SW 1271 (cell line): ENCODE data around the gene TGFBR3.

Experiments
- DNase-seq, 2 experiments: peaks; one replicate each; lab custom pipeline; 2025; lab: John Stamatoyannopoulos, UW

The TGFBR3 gene

DNA sequence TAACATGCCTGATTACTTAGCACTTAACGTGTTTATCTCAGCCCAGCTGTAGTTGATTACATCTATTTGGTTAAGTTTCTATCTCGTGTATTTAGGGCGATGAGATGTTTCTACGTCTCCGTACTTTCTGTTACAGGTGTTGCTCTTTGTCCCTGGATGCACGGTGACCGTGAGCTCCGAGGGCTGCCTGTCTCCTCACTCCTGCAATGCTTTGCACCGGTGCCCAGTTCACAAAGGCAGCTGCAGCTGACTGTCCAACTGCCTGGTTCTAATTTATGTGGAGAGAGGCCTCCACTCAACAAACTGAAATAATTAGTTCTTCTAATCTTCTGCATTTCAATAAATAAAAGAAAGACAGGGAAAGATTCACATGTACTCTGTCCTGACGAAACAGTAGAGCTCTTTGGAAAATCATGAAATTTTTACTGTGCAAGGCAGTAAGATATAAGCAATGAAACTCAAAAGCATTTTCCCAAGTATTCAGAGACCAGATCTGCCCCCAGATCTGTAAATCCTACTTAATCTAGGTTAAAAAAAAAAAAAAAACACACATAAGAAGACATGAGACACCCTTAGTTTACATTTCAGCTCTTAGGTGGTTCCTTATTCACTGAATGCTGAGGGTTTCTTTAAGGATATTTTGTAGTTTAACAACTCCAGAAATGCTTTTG is 108.2 kb downstream of the TGFBR3 start:
- DNase-seq, result no peak

DNA sequence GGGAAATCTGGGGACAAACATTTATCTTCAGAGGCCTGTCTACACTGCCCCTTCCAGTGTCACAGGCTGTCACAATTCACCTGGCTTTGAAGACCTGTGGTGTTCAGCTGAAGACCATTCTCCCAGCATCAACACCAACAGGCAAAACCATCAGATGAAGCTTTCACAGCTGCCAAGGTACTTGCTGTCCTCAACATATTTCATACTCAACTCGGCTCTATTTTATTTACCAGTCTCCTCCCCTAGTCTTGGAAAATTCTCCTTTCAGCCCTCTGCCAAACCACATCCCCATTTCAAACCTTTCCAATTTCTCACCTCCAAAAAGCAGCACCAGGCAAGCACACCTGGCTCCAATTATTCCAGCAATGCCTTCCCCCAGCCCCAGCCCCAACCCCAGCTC is 108.8 kb downstream of the TGFBR3 start:
- DNase-seq, result no peak

DNA sequence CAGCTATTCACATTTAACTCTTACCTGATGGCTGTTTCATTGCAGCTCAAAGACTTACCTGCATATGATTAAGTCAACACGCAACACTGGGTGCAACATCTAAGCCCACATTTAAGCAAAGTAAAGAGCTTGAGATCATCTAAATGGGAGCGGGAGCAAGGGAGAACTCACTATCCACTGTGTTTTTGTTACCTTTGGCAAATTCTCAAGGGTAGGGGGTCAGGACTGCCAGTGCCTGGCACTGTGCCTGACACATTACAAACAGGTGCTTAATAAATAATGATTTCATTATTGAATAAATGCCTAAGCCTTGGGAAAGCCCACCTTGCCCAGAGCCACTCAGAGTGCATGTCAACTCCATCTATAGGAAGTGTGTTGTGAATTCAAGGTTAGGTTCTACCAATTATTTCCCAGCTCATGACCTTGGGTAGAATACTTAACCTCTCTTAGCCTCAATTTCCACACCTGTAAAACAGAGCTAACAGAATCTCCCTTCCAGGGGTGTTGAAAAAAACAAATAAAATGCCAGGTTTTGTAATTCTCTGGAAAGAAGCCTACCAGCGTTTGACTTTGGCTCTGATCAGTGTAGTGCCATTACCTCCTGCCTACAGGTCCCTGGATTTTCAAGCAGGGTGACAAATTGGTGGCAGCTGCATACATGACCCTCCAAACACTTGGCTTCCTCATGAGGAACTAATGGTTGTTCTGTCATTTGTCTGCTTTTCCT is 109.7 kb downstream of the TGFBR3 start:
- DNase-seq, result no peak

DNA sequence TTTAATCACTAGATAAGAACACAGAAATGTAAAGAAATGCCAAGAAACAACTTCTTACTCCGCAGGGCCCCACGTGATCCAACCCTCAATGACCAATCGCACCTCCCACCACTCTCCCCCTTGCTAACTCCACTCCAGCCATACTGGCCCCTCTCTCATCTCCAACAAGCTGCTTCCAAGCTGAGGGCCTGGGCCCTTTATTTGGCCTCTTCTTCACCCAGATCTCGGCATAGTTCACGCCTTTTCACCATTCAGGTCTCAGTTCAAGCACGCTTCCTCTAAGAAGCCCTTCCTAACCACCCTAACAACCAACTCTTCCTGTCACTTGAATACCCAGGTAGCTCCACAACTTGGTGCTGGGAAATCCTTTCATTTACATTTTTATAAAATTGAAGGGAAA is 110.7 kb downstream of the TGFBR3 start:
- DNase-seq, result no peak

DNA sequence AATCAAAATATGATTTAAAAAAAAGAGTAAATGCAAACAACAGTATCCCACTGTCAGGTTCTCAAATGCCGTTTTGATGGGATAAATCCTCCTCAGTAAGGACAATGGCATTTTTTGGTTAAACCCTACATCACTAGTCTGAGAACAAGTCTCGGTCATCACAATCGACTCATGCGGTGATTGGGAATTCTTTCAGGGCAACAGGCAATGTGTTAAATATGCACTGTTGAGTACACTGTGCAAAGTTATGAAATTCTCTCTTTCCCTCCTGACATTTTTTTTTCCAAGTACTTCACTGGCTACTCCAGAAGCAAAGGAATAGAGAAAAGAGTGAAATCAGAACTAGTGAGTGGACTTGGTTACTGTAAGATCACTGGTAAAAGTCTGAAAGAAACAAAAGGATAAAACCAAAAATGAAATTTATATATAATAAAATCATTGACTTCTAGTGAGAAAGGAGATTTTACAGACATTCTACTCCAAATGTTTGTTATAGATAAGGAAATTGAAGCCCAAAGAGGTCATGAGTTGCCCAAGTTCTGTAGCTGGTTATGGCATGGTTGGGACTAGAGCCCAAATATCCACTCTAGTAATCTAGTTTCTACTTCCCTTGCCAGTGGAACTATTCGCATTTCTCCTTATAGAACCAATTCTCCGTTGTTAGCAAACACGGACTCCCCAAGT is 111.3 kb downstream of the TGFBR3 start:
- no peak for DNase-seq

DNA sequence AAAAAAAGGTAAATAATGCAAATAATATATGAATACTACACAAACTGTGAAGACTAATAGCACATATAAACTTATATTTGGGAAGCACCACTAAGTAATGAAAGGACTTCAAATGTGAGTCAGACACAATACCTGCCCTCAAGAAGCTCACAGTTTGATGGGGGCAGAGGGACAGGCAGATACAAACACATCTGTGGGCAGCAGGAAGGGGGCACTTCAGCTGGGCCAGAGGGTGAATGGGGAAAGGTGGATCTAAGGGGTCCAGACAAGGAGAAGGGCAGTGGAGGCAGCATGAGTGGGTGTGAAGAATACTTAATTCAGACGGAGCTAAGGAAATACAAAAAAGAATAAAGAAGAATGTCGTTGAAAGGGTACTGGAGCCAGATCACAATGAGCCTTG is 114.2 kb downstream of the TGFBR3 start:
- DNase-seq, result no peak

DNA sequence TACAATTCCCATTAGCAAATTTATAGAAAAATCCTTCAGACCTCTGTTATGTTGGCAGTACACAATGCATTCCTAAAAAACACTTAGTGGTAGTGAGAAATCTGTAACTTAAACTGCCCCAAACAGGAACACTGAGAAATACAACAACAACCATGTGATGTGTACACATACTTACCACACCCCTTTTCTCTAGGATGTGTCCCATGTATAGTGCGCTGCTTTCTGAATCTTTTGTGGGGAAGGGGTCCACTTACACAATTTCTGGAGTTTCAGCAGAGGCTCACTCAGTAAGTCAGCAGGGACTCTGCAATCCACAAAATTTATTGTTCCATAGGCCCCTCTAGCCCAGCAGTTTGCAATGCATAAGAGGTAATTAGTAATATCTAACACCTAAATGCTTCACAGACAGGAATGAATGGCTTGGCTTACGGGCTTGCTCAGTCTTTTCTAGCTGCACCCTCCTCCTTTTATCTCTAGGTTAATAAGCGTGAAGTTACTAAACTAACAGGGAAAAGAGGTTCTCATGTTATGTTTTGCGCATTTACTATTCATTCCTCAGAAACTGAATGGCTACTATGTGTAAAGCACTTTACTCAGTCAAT is 115.2 kb downstream of the TGFBR3 start:
- no peak for DNase-seq

DNA sequence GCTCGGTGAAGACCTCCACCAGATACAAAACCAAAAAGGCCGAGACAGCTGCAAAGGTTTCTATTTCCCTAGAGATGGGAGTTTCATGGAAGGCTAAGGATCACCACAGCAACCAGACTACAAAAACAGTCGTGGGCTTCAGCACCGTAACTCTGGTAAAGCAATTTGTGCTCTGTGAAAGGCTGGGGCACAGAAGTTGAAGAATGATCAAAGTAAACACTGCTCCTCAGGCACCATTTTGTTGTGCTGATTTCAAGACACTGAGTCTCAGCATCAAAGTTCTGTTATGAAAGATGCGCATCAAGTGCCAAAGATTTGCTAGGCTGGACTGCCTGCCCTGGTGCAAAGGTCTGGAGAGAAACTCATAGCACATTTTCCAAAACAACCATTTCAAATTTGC is 116.2 kb downstream of the TGFBR3 start:
- no peak for DNase-seq

DNA sequence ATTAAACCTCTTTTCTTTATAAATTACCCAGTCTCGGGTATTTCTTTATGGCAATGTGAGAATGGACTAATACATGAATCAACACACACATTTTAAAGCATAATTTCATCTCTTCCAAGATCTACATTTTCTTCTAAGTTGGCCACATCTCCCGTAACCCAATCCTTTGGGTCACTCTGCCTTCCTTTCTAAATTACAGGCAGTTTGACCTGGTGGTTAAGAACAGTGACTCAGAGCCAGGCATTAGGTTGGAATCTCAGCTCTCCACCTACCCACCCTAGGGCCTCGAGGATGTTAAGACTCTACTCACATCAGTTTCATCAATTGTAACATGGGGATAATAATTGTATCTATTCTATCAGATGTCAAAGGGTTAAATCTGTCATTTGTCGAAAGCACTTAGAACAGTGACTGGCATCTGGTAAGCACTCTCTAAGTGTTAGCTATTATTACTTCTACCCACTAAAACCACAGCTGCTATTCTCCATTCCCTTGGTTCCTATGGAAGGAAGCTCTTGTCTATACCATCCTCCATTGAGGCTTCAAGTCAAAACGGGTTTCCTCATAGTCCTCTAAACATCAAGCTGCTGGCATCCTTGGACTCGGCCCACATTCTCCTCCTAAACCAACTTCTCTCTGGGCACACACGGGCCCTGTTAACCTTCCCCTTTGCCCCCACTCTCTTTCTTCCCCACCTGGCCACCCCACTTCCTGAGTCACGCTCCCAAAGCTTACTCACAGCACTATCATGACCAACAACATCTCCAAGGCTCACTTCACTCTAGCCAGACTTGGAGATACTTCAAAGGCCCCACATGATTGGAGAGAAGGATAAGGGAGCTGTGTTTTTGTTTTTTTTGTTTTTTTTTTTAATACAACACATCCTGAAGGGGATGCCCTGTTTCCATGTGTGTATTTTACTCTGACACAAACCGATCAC is 116.9 kb downstream of the TGFBR3 start:
- DNase-seq, result no peak

DNA sequence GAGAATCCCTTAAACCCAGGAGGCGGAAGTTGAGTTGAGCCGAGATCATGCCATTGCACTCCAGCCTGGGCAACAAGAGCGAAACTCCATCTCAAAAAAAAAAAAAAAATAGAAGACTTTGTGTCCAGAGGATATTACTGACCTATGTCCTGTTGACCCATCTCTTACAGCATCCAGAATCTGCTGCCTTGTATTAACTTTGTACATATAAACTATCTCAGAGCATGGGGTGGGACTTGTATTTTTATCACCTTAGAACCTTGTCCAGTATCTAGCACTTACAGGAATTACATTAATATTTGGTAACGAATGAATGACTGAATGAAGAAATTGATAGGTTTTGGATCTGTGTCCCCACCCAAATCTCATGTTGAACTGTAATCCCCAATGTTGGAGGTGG is 117.8 kb downstream of the TGFBR3 start:
- DNase-seq, result no peak

DNA sequence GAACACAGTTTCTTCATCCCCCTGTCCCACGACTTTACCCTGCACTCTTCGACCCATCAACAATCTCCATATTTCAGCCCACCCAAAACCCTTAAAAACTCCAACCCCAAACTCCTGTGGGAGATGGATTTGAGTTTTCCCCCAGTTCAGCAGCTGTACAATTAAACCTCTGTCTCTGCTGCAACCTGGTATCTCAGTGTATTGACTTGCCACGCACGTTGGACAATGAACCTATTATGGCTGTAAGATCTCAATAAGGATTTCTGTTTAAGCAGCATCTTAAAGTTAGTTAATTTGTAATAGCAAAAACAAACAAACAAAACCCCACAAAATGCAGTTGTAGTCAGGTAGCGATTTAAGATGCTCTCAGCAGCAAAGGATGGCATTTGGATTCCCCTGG is 119.1 kb downstream of the TGFBR3 start:
- no peak for DNase-seq

DNA sequence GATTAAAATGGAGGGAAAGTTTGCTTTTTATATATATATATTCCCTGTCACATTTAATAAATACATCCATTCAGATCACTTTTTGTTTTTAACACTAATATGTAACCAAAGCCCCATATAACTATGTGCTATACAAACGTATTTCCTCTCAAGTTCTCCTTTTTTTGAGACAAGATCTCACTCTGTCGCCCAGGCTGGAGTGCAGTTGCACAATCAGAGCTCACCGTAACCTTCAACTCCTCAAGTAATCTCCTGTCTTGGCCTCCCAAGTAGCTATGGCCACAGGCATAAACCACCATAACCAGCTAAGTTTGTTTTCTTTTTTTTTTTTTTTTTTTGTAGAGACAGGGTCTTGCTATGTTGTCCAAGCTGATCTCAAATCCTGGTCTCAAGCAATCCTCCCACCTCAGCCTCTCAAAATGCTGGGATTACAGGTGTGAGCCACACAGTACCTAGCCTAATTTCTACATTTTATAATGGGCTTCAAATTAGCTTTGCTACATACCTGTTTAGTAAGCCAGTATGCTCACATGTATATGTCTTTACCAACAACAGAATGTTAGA is 120.0 kb downstream of the TGFBR3 start:
- DNase-seq, result no peak

DNA sequence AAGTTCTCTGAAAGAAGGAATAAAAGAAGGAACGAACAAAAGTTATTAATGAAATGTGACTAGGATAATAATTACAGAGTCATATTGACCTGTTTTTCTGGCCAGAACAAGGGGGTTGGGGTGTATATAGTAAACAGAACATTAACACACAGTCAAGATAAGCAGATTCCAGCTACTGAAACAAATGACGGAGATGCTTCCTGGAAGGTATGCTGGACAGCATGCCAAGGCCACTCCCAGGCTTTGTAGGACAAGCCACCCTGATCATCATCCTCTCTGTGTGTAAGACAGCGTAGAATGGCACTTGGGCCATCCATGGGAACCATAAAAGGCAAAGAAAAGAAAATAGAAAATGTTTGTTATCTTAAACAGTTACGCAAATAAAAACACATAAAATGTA is 120.7 kb downstream of the TGFBR3 start:
- DNase-seq, result no peak

DNA sequence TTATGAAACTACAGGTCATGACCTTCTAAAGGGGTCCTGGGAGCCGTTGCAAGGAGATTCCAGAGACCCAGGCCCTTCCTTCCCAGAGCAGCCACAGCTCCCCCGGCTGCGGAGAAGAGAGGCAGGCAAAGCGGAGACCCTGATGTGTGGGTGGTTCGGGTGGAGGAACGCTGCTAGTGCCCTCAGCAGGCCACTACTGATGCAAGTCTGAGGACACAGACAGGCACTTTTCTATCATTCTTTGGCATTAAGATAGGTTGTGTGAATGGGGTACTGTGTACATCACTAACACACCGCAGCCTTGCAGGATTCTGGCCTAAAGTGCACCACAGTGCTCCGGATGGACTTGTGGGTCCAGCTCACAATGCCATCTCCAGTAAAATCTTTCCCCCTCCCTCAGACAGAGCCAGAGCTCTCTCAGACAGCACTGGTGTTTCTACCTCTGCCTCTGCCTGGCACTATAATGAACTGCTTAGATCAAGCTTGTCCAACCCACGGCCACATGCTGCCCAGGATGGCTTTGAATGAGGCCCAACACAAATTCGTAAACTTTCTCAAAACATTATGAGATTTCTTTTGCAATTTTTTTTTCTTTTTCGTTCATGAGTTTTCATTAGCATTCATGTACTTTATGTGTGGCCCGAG is 121.4 kb downstream of the TGFBR3 start:
- DNase-seq, result no peak

DNA sequence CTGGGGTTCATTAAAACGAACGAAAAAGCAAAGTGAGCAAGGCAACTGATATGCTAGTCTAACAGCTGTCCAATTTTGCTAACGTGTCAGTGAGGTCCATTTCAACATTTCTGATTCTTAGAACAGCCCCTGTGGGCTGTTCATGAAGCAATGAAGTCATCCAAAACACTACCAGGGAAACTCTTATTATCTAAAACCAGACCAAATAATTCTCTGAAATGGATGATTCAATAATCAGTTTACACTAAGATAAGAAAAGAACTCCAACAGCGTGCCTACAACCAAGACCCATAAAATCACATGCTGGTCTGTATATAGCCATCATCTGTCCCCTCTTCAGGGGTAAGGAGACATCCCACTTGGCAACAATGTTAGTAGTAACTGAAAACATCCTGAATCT is 122.7 kb downstream of the TGFBR3 start:
- DNase-seq, result no peak

DNA sequence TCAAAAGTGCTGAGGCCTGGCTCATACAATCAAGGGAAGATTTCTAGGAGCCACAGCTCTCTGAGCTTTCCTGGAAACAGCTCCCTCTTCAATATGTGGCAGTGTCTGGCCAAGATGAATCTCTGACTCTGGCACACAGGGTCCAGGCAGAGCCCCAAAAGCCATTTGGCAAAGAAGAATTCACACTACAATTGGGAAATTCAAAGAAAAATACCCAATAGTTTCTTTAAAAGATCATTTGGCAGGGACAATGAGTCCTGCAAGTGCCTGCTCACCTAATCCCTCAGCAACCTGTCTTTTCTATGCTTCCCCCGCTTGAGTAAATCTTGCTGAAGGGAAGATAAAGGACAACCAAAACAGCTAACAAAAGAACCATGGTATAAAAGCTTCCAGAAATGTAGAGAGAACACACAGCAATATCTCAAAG is 124.6 kb downstream of the TGFBR3 start:
- no peak for DNase-seq

DNA sequence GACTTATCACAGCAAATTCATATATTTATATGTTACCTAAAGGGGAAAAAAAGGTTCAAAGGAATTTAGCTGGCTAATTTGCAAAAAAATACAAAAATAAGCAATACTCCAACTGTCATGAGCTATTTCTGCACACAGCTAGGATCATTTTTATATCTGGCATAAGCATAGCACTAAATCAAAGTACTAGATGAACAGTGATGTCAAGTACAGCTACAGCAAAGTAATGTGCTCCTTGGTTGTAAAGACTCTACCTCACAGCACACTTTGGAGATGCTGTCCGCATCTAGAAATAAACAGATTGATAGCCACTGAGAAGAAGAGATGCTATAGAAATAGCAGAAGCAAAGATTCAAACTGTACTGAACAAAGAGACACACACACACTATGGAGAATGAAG is 125.4 kb downstream of the TGFBR3 start:
- no peak for DNase-seq

DNA sequence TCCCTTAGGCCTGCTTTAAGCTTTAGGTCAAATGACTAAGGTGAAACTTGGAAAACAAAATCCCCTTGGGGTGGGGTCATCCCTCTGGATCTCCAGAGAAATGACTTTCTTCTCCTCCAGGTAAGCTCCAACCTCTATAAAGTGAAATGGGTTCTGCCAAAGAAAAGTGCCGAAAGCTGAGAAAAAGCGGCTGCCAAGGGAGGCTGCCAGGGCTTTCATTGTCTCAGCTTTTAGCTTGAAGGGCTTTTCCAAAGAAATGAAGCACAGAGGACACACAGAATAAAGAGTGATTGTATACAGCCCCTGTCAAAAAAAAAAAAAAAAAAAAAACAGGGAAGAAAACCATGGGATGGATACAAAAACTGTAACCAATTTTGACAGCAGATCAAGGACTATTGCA is 126.9 kb downstream of the TGFBR3 start:
- no peak for DNase-seq

DNA sequence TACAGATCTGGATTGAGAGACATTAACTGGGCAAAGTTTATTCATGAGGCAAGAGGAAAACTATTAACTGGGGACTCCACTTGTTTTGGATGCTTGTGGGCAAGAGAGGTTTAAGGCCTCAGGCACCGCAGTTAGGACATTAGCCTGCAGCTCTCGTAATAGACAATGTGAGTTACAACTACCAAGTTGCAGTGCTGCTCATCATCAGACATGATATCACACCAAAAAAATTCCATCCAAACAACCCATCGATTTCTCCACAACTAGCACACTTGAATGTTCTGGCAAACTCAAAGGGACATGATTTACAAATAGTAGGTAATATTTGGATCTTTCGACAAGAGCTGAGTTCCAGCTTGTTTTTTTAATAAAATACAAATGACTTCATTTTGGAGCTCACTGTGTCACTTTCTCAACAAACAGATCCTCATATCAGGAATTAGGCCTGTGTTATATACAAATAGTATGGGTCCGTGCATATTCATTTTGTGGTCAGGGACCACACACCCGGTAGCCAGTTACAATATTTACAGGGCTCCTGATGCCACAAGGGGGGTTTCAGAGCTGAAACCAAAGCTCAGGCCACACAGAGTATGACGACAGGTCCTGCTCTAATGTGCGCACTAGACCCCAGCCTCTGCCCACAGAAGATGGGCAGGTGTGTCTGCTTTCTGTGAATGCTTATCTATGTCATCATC is 128.0 kb downstream of the TGFBR3 start:
- DNase-seq, result no peak

DNA sequence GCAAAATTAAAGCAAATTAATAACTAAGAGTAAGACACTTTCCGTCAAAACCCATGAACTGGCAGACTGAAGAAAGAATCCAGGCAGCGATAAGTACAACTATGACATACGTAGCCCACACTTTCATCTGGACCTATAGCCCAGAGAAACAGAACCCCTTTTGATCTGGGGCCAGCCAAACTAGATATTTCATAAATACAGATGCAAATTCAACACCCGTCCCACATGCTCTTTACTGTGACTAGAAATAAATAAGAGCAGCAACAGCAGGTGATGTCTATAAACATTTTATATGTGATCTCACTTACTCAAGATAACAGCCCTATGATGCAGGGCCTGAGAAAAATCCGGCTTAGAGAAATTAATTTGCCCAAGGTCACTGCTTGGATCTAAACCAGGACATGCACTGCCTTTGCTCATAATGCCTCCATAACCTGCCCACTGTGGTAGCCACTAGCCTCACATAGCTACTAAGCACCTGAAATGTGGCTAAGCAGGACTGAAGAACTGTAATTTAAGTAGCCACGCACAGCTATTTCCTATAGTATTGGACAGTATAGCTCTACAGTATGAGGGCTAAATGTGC is 130.2 kb downstream of the TGFBR3 start:
- DNase-seq, result no peak
